VCaP (cell line): Measurements from ENCODE around the gene ATG5.

Experiments used
- H3K27ac ChIP-seq: fragments of 450-650 bp; 2 replicates; pipeline ENCODE4 v1.5.1; 2017
- CTCF ChIP-seq: fragments of 450-650 bp; conservative IDR thresholded peaks from 2 replicates; pipeline ENCODE4 v1.5.1; 2017; ENCODE audit warnings: mild to moderate bottlenecking, moderate library complexity

ATG5 gene

GRCh38 chr6:106325336-106326178 lies at the start of gene ATG5:
Gene ATG5, minus strand, starts transcription at chr6:106325760. Its CDS starts 9,552 bp downstream, at chr6:106316208.
- peak within 1 kb of the TSS; percentile 89 for H3K27ac ChIP-seq
- TF ChIP-seq CTCF = no peak

DNA sequence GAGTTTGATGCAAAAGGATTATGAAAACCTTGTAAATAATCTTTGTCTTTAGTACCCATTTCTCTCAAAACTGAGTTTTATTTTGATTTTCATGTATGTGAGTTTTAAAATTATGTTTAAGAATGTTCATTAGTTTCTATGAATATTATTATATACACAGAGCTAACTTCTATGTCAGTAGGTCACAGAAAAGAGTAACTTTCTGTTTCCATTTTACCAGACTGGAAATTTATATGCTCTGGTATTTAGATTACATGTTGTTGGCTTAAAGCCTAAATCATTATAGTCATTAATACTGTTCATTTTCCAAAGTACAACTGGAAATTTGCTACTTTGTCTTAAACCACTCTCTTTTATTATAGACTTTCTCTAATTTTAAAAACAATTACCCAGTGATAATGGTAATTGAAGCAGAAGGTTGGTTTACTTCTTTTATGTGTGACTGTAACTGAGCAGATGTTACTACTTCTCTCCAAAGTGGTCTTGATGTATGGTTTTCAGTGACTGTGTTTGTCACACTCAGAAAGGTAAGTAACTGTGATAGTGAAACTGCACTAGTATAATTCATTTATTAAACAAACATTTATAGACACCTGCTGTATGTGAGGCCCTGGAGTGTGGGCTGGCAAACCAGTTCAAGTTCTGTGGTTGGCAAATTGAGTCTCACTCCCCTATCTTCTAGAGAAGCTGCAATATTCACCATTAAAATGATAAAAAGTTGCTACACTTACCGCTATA lies 48.1 kb upstream of the ATG5 start:
- TF ChIP-seq CTCF = no peak
- peak overlapping the region; percentile 97 for H3K27ac ChIP-seq

DNA sequence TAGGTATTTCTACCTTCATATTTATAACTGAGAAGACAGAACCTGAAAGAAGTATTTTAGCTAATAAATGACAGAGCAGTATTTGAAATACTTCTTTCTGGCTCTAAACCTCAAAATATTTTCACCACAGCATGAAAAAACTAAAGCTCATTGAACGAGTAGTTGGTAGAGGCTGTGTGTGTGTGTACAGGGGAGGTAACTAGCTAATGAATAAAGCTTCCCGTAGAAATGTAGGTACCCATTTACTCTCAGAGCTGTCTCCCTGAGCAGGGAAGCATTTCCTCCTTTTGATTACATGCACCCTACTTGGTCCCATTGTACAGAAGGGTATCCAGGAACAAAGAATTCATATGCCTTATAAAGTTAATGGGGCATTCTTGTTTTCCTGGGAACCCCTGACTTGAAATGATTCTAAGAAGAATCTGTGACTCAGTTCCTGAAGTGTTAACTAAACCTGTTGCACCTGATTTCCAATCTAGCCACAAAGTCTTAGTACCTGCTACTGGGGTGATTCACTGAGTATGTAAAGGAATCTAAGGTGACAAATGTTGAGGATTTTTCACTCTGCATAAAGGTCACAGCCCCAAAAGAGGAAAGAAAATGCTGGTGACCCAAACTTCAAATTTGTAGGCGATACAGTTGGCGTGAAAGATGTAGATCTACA lies 47.4 kb upstream of the ATG5 start:
- TF ChIP-seq CTCF = no peak
- peak overlapping the region; percentile 97 for H3K27ac ChIP-seq

GRCh38 chr6:106370639-106371038 lies 45.1 kb upstream of the ATG5 start:
- TF ChIP-seq CTCF = no peak
- H3K27ac ChIP-seq = peak overlapping the region; percentile 97; the same call in 1 of the 2 replicates

DNA sequence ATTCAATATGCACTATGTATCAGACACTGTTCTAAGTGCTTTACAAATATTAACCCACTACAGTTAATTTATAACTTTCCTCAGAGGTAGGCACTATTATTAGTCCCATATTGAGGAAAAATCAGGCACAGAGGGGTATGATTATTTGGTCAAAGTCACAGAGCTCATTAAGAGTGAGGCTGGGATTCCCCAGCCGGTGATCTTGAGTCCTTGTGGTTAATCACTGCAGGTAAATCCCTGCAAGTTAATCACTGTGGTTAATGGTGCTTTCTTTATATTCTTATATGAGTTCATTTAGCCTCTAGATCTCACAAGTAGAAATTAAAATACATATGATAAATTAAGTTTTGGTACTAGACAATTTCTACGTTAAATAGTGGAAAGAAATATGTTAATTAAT lies 44.2 kb upstream of the ATG5 start:
- 0 out of 2 replicates have a peak overlapping the region, but pooled peaks have one; percentile 97 for H3K27ac ChIP-seq
- no peak for TF ChIP-seq CTCF

DNA sequence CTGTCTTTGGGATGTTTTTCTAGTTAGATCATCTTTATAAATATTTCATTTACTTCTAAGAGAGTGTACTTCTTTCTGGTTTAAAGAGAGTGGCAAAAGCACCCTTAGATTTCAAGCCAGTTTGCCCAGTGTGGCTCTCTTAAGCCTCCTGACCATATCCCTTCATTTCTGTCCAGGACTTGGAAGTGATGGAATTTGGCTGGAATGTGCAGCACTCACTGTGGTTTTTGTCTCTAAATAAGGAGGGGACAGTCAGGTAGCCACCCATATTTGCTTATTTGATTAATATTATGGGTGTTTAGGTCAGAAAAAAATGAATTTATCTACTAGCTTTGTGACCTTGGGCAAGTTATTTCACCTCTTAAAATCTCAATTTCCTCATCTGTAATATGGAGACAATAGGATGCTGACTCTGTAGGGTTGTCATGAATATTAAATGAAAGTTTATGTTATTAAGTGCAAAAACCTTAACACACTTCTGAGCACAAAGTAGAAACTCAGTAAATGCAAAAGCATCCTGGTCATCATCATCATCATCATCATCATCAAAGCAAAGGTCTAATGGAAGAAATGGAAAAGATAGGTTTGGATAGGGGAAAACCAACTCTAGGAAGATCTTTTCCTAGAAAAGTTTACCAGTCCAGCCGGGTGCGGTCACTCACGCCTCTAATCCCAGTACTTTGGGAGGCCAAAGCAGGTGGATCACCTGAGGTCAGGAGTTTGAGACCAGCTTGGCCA lies 38.0 kb upstream of the ATG5 start:
- H3K27ac ChIP-seq = no peak overlapping the region
- no peak for TF ChIP-seq CTCF
